GM21619 (cell line): Measurements from ENCODE around the gene NFE2L1.
A peak's percentile ranks its signal among the peaks of the same experiment; 100 is the strongest.

Source experiments
- ATAC-seq: cut with Tn5 transposase; IDR thresholded peaks from one replicate; pipeline ENCODE4 v1.9.1; 2021; ENCODE audit not compliant: unreplicated experiment

Gene NFE2L1

DNA sequence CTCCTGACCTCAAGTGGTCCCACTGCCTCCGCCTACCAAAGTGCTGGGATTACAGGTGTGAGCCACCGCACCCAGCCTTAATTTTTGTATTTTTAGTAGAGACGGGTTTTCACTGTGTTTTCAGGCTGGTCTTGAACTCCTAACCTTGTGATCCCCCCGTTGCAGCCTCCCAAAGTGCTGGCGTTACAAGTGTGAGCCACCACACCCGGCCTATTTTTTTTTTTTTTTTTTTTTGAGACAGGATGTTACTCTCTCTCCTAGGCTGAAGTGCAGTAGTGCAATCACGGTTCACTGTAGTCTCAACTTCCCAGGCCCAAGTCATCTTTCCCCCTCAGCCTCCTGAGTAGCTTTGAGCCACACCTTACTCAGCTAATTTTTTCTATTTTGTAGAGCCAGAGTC, 56.3 kb downstream of the NFE2L1 start:
- no peak for ATAC-seq

DNA sequence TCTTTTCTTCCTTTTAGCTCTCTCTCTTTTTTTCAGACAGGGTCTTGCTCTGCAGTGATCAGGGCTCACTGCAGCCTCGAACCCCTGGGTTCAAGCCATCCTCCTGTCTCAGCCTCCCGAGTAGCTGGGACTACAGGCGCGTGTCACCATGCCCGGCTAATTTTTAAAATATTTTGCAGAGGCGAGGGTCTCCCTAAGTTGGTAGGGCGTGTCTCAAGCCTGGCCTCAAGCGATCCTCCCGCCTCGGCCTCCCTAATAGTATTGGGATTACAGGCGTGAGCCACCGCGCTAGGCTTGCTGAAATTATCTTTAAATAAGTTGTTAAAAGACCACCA, 58.6 kb downstream of the NFE2L1 start:
- no peak for ATAC-seq

DNA sequence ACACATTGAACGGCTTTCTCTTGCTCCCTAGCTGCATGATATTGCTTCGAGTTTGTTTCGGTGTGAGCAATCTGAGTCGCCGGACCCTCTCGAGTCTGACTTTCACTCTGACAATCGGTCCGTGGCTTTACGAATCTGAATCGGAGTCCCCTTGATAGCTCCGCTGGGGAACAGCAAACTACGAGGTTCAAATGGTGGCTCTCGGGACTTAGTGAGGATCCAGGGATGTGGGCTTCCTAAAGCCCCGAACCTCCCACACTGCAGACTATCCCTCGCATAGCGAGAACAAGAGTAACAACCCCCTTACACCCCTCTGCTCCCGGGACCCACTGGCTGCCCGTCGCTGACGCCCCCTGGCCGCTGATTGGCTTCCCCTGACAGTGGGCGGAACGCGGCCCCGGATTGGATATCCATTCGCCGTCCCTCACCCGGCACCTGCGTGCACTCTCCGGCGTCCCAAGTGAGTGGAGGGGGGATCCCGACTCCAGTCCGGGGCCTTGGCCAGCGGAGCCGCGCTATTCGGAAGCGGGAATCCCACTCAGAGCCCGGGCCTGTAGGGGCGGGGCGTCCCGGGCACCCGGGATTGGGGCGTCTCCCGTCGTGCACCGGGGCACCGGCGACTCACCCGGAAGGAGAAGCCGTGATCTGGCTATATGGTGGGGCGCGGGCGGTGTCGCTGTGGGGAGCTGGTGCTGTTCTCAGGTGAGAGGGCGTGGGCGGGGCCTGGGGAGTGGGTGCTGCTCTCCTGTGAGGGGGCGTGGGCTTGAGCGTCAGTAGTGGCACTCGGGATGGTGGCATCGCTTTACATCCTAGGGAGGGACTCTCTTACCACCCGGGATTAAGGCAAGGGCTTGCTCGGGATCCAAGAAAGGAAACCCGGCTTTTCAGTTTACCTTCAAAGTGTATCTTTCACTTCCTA, 59.2 kb downstream of the NFE2L1 start, which contains the start of gene SNX11:
TSS of gene SNX11 (plus strand) at position 630 of the 919 bp plus-strand sequence. CDS start 4,278 bp downstream, outside the sequence.
- peak; percentile 71 for ATAC-seq

DNA sequence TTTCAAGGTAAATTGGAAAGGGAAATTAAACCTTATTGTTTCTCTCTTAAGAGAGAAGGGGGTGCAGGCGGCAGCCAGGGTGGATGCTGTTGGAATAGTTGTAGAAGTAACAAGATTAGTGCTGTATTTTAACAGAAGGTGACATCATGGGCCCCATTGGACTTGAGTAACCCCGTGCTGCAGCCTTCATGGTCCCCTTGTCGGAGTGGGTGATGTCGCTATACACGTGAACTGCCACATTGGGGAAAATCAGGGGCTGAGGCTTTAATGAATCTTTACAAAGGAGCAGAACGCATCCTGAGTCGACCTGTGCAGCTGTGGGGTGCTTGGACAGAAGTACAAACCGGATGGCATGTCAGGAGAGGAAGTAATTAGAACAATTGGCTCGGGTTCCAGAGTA, 62.6 kb downstream of the NFE2L1 start:
- no peak for ATAC-seq
